IMR-90 (cell line): ENCODE results near the gene TMF1. TPM values are rescaled to one million over a fixed set of nuclear protein-coding genes. Genes with fewer than 3 reads are reported as not detected.

Experiments used
- ATAC-seq: fragments of 200-7000 bp; cut with Tn5 transposase; 2 replicates; pipeline ENCODE4 v1.9.1; 2020; ENCODE audit warnings: low read depth, mild to moderate bottlenecking, moderate library complexity
- BruUV-seq: library from RNA; stranded (reverse); fragments of 400-500 nt; replicated peaks from 2 replicates; lab custom pipeline; 2021; lab: Mats Ljungman, UMichigan
- CTCF ChIA-PET: fragments of 300-600 bp; formaldehyde crosslinking; extraction: SDS; loops from one replicate; lab custom pipeline; 2021; ENCODE audit warnings: antibody characterized with exemption; lab: Yijun Ruan, JAX
- POLR2A ChIA-PET: fragments of 300-600 bp; sonication (Branson Sonifier 250); formaldehyde crosslinking; loops from one replicate; lab custom pipeline; 2022; ENCODE audit warnings: antibody characterized with exemption; ENCODE audit not compliant: unreplicated experiment; lab: Charles Lee
- DNase-seq: peaks from one replicate; pipeline ENCODE4 v3.0.0; 2013
- H2AFZ ChIP-seq: replicated peaks from 2 replicates; pipeline ENCODE3; 2013; ENCODE audit warnings: low read length, mild to moderate bottlenecking; ENCODE audit not compliant: poor library complexity
- H2AK5ac ChIP-seq: 2 replicates; pipeline ENCODE4 v1.6.1; 2013; ENCODE audit warnings: low read depth, low read length, inconsistent platforms
- H2AK9ac ChIP-seq: replicated peaks from 2 replicates; pipeline ENCODE3; 2013; ENCODE audit warnings: mild to moderate bottlenecking, low read depth, low read length, moderate library complexity; ENCODE audit not compliant: poor library complexity
- H2BK120ac ChIP-seq: 2 replicates; pipeline ENCODE4 v1.6.1; 2013; ENCODE audit warnings: low read depth, low read length, inconsistent platforms
- H2BK15ac ChIP-seq: 3 replicates; pipeline ENCODE4 v1.6.1; 2013; ENCODE audit warnings: low read depth, low read length, inconsistent platforms
- H2BK20ac ChIP-seq: 2 replicates; pipeline ENCODE4 v1.6.1; 2013; ENCODE audit warnings: low read depth, mild to moderate bottlenecking, inconsistent platforms, low read length, moderate library complexity
- H2BK5ac ChIP-seq: 2 replicates; pipeline ENCODE4 v1.6.1; 2013; ENCODE audit warnings: mild to moderate bottlenecking, low read depth, low read length, inconsistent platforms; ENCODE audit not compliant: poor library complexity, severe bottlenecking
- H3K14ac ChIP-seq: replicated peaks from 2 replicates; pipeline ENCODE4 v1.6.1; 2013; ENCODE audit warnings: low read depth, low read length, inconsistent platforms
- H3K18ac ChIP-seq: 2 replicates; pipeline ENCODE4 v1.6.1; 2013; ENCODE audit warnings: low read depth, low read length, control low read depth
- H3K23ac ChIP-seq: 2 replicates; pipeline ENCODE4 v1.6.1; 2013; ENCODE audit warnings: low read depth, low read length, inconsistent platforms
- H3K27ac ChIP-seq: 2 replicates; pipeline ENCODE4 v1.5.1; 2013; ENCODE audit warnings: mild to moderate bottlenecking, control low read depth, low read length; ENCODE audit not compliant: insufficient read depth
- H3K27me3 ChIP-seq: 2 replicates; pipeline ENCODE4 v1.6.1; 2013; ENCODE audit warnings: low read length; ENCODE audit not compliant: control insufficient read depth, insufficient read depth
- H3K36me3 ChIP-seq: 2 replicates; pipeline ENCODE4 v1.6.1; 2013; ENCODE audit warnings: low read length, mixed read lengths; ENCODE audit not compliant: control insufficient read depth, insufficient read depth
- H3K4ac ChIP-seq: 2 replicates; pipeline ENCODE4 v1.6.1; 2013; ENCODE audit warnings: low read depth, low read length, inconsistent platforms
- H3K4me1 ChIP-seq: 2 replicates; pipeline ENCODE4 v1.6.1; 2013; ENCODE audit warnings: low read length, mixed read lengths; ENCODE audit not compliant: control insufficient read depth, insufficient read depth
- H3K4me2 ChIP-seq: 2 replicates; pipeline ENCODE4 v1.6.1; 2013; ENCODE audit warnings: low read depth, mild to moderate bottlenecking, control low read depth, low read length, moderate library complexity
- H3K4me3 ChIP-seq: 2 replicates; pipeline ENCODE4 v1.5.1; 2013; ENCODE audit warnings: low read depth, mild to moderate bottlenecking, control low read depth, low read length, moderate library complexity; ENCODE audit not compliant: insufficient read depth
- H3K56ac ChIP-seq: 2 replicates; pipeline ENCODE4 v1.6.1; 2013; ENCODE audit warnings: low read length, inconsistent platforms; ENCODE audit not compliant: insufficient read depth; ENCODE audit errors: extremely low read depth
- H3K79me1 ChIP-seq, 2 experiments: 2 replicates each; pipeline ENCODE4 v1.6.1; 2013; ENCODE audit warnings: low read length in 2 of 2, inconsistent platforms in 1 of 2, low read depth in 1 of 2
- H3K9ac ChIP-seq: 2 replicates; pipeline ENCODE4 v1.6.1; 2013; ENCODE audit warnings: low read depth, low read length, control low read depth
- H3K9me1 ChIP-seq: 2 replicates; pipeline ENCODE4 v1.6.1; 2013; ENCODE audit warnings: low read length, inconsistent platforms; ENCODE audit not compliant: insufficient read depth
- H3K9me3 ChIP-seq: 2 replicates; pipeline ENCODE4 v1.6.1; 2013; ENCODE audit warnings: low read length; ENCODE audit not compliant: control insufficient read depth, insufficient read depth
- H4K20me1 ChIP-seq: 2 replicates; pipeline ENCODE4 v1.6.1; 2013; ENCODE audit warnings: low read length, inconsistent platforms; ENCODE audit not compliant: insufficient read depth
- H4K5ac ChIP-seq: 2 replicates; pipeline ENCODE4 v1.6.1; 2013; ENCODE audit warnings: mild to moderate bottlenecking, low read depth, low read length, control low read depth
- H4K8ac ChIP-seq, 2 experiments: 2 replicates each; pipeline ENCODE4 v1.6.1; 2013; ENCODE audit warnings: low read depth in 2 of 2, low read length in 2 of 2, control low read depth in 1 of 2, inconsistent platforms in 1 of 2
- H4K91ac ChIP-seq: 2 replicates; pipeline ENCODE4 v1.6.1; 2013; ENCODE audit warnings: low read depth, low read length, inconsistent platforms; ENCODE audit not compliant: insufficient read depth
- BHLHE40 ChIP-seq: fragments of 150-350 bp; IDR thresholded peaks from 2 replicates; pipeline ENCODE4 v1.6.1; 2016; ENCODE audit warnings: mild to moderate bottlenecking, low read depth, low read length
- CEBPB ChIP-seq: IDR thresholded peaks from 2 replicates; pipeline ENCODE4 v1.6.1; 2012; ENCODE audit warnings: low read depth, low read length, improper control_type of control experiment
- CHD1 ChIP-seq: IDR thresholded peaks from 2 replicates; pipeline ENCODE4 v1.6.1; 2012; ENCODE audit warnings: low read depth, low read length, improper control_type of control experiment
- CTCF ChIP-seq: conservative IDR thresholded peaks from 2 replicates; pipeline ENCODE4 v1.5.1; 2012; ENCODE audit warnings: mild to moderate bottlenecking, low read depth, low read length, improper control_type of control experiment
- ELK1 ChIP-seq: fragments of 150-350 bp; IDR thresholded peaks from 2 replicates; pipeline ENCODE4 v1.6.1; 2016; ENCODE audit warnings: low read depth, mild to moderate bottlenecking, low read length, moderate library complexity, borderline replicate concordance
- FOS ChIP-seq: fragments of 150-350 bp; IDR thresholded peaks from 2 replicates; pipeline ENCODE4 v1.6.1; 2016; ENCODE audit warnings: low read depth, low read length
- MAFK ChIP-seq: IDR thresholded peaks from 2 replicates; pipeline ENCODE4 v1.6.1; 2012; ENCODE audit warnings: low read depth, low read length, improper control_type of control experiment
- MAZ ChIP-seq: IDR thresholded peaks from 2 replicates; pipeline ENCODE4 v1.6.1; 2012; ENCODE audit warnings: low read depth, mild to moderate bottlenecking, low read length, improper control_type of control experiment, moderate library complexity, borderline replicate concordance
- MXI1 ChIP-seq: IDR thresholded peaks from 2 replicates; pipeline ENCODE4 v1.6.1; 2012; ENCODE audit warnings: low read depth, mild to moderate bottlenecking, low read length, moderate library complexity, borderline replicate concordance
- NFE2L2 ChIP-seq: fragments of 150-350 bp; IDR thresholded peaks from 2 replicates; pipeline ENCODE4 v1.6.1; 2016; ENCODE audit warnings: low read depth, mild to moderate bottlenecking, low read length
- POLR2A ChIP-seq: IDR thresholded peaks from 2 replicates; pipeline ENCODE4 v1.6.1; 2012; ENCODE audit warnings: mild to moderate bottlenecking, low read depth, low read length
- RAD21 ChIP-seq: IDR thresholded peaks from 2 replicates; pipeline ENCODE4 v1.6.1; 2012; ENCODE audit warnings: low read length, improper control_type of control experiment
- RCOR1 ChIP-seq: IDR thresholded peaks from 2 replicates; pipeline ENCODE4 v1.6.1; 2012; ENCODE audit warnings: mild to moderate bottlenecking, low read length, improper control_type of control experiment; ENCODE audit not compliant: insufficient replicate concordance
- RFX5 ChIP-seq: IDR thresholded peaks from 2 replicates; pipeline ENCODE4 v1.8.0; 2012; ENCODE audit warnings: low read depth, mild to moderate bottlenecking, low read length, moderate library complexity
- SMC3 ChIP-seq: fragments of 150-350 bp; IDR thresholded peaks from 2 replicates; pipeline ENCODE4 v1.6.1; 2016; ENCODE audit warnings: low read depth, mild to moderate bottlenecking, antibody characterized with exemption, low read length, moderate library complexity
- USF2 ChIP-seq: fragments of 150-350 bp; IDR thresholded peaks from 2 replicates; pipeline ENCODE4 v1.6.1; 2017; ENCODE audit warnings: mild to moderate bottlenecking, antibody characterized with exemption, low read length, low read depth
- WGBS, 2 experiments: methylation state at CpG; one replicate each; pipeline versions ENCODE4 v1.1.5 to v1.1.7; 2013; ENCODE audit warnings: missing lambda C conversion rate in 2 of 2; ENCODE audit not compliant: insufficient read length in 1 of 2; ENCODE audit errors: extremely low coverage in 2 of 2; 5-methylcytosine and 5-hydroxymethylcytosine counted together
- dilution Hi-C: fragments of 300-500 bp; cut with HindIII; formaldehyde crosslinking; loops from one replicate; pipeline ENCODE4 v1.14.3; 2018; ENCODE audit warnings: low sequenced_read_pairs; ENCODE audit not compliant: unreplicated experiment
- in situ Hi-C: fragments of 300-500 bp; cut with MboI; formaldehyde crosslinking; loops from 3 replicates; pipeline ENCODE4 v1.14.3; 2019; ENCODE audit warnings: low sequenced_read_pairs, inconsistent platforms, mixed read lengths
- intact Hi-C: fragments of 100-400 bp; cut with micrococcal nuclease; formaldehyde crosslinking; loops from 2 replicates; pipeline ENCODE4 v1.10.0; 2022
- polyA plus RNA-seq, 3 experiments: library from polyadenylated mRNA; depleted of rRNA; stranded (reverse); fragments of >200 nt; gene quantifications; 2 replicates each; pipeline ENCODE4 v1.2.3, GENCODE V29; 2012; ENCODE audit warnings: low replicate concordance in 1 of 3
- total RNA-seq: library from RNA; depleted of rRNA; stranded (reverse); fragments of >200 nt; gene quantifications from 2 replicates; pipeline ENCODE4 v1.2.3, GENCODE V29; 2012

TMF1 gene
- total and polyA plus RNA-seq, 2 of the 4 experiments (the other 2 are of a cell fraction), result 12.4 to 39.1 TPM

GRCh38 chr3:68987322-68987721 is 64.8 kb downstream of the TMF1 start:
- Histone ChIP-seq H3K4ac (no peak overlapping the region), H3K36me3 (peaks cover 31% of the 10 kb centered on the region), H3K9ac (no peak overlapping the region), H2BK5ac (no peak overlapping the region), H2BK120ac (no peak overlapping the region), H3K23ac (no peak overlapping the region), H3K79me1 (no peaks in the 10 kb centered on the region), H3K4me1 (peaks cover 2% of the 10 kb centered on the region; the same call in 1 of the 2 replicates), H3K4me2 (no peak overlapping the region), H3K9me3 (no peaks in the 10 kb centered on the region), H4K8ac (no peak overlapping the region), H2AK5ac (no peak overlapping the region), H3K9me1 (no peaks in the 10 kb centered on the region), H3K18ac (no peak overlapping the region), H4K20me1 (no peaks in the 10 kb centered on the region), H2AFZ (no peak overlapping the region), H2AK9ac (no peak overlapping the region), H4K91ac (no peak overlapping the region), H2BK20ac (no peak overlapping the region), H3K56ac (no peak overlapping the region), H3K14ac (no peak overlapping the region), H2BK15ac (no peak overlapping the region), H3K4me3 (no peak overlapping the region), H3K27me3 (no peaks in the 10 kb centered on the region), H4K5ac (no peak overlapping the region), H3K27ac (no peak overlapping the region)
- ChIA-PET CTCF (no interaction called here), POLR2A (no interaction called here)
- WGBS, 2 experiments, result no CpG with 5 or more reads among the region's 6 CpGs
- ATAC-seq (no peak), DNase-seq (no peak)
- dilution Hi-C loops, result no loop called here
- TF ChIP-seq BHLHE40 (no peak), CHD1 (no peak), RAD21 (no peak), RFX5 (no peak), SMC3 (no peak), NFE2L2 (no peak), MXI1 (no peak), POLR2A (no peak), MAFK (no peak), USF2 (no peak), RCOR1 (no peak), CEBPB (no peak), FOS (no peak), CTCF (no peak), MAZ (no peak), ELK1 (no peak)
- no TSS peak for BruUV-seq
- intact Hi-C loops, result no loop called here
- in situ Hi-C loops, result no loop called here
